Stimulated activated CD8-positive, alpha-beta memory T cell treated with anti-CD3 and anti-CD28 coated beads, Interleukin-4, amount 100 ng/mL, for 24 hours (primary cell): ENCODE measurements around the gene GAS5.
A peak's percentile ranks its signal among the peaks of the same experiment; 100 is the strongest.
"Not testable (repeated sequence)": the region's sequence is repeated elsewhere in the genome, so short reads cannot be mapped to it uniquely, and the experiment has no call there.

Experiments
- DNase-seq: peaks from one replicate; pipeline ENCODE4 v3.0.0-alpha.2; 2020; ENCODE audit warnings: low read depth

Gene GAS5

GRCh38 chr1:173869021-173869359 is 1.2 kb upstream of the GAS5 start:
- DNase-seq: no peak

DNA sequence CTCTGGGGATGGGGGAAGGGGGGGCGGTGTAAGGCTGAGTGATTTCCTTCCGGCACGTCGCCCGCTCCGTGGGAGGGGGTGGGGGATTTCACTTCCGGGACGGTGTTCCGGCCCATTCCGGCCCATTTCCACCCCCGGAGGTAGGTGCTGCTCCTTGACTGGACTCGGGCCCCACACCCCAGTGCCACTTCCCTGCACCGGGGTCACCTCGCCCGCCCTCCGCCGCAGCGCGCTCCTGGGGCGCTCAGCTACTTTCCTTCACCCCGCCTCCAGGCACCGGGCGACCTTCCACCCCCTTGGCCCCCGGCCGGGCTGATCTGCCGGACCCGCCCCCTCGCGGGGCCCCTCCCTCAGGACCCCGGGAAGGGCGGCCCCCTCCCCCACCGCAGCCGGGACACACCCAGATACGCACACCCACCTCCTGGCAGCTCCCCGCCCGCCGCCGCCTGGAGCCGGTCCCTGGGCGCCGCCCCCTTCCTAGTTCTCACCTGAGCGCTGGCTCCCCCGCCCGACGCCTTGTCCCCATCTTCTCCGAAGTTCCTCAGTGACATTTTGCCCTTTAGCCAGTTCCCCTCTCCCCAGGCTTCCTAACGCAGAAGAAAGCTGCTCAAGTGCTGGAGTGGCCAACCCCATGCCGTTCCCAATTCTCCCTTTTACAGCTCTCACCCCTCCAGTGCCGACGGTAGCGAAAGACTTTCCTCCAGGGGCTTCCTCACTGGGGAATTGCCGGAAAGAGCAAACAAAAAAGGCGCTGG is 654 bp upstream of the GAS5 start, which contains the start of gene ZBTB37:
TSS of gene ZBTB37 (plus strand) at position 115 of the 755 bp plus-strand sequence. CDS start 1,846 bp downstream, outside the sequence.
- peak; percentile 89 for DNase-seq

GRCh38 chr1:173867141-173867752 is 542 bp downstream of the GAS5 start:
- no peak for DNase-seq

DNA sequence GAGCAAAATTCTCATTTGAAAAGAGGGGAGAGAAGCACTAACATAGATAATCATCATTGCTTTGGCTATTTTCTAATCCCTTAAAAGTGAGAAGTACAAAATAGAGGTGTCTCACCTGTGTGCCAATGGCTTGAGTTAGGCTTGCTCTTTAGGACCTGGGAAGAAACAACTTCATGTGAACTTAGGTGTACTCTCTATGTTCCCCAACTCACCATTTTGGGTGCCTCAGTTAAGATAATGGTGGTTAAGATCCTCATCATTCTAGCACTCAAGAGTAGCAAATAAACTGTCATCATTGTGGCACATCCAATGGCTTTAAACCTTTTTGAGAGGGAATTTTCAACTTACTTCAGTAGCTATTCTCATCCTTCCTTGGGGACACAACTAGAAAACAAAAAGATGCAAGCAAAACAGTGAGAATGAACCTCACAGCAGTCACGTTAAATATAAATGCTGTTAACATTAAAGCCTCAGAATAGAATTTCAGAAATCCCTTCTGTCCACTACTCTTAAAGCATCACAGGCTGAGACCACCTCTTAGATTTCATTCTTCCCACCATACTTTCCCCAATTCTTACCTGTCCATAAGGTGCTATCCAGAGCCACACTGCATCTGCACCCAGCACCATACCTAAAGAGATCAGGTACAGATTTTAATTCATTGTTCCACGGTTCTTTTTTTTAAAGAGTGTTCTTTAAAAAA is 1.2 kb downstream of the GAS5 start:
- no peak for DNase-seq

GRCh38 chr1:173865468-173866164 is 2.2 kb downstream of the GAS5 start:
- DNase-seq: no peak

DNA sequence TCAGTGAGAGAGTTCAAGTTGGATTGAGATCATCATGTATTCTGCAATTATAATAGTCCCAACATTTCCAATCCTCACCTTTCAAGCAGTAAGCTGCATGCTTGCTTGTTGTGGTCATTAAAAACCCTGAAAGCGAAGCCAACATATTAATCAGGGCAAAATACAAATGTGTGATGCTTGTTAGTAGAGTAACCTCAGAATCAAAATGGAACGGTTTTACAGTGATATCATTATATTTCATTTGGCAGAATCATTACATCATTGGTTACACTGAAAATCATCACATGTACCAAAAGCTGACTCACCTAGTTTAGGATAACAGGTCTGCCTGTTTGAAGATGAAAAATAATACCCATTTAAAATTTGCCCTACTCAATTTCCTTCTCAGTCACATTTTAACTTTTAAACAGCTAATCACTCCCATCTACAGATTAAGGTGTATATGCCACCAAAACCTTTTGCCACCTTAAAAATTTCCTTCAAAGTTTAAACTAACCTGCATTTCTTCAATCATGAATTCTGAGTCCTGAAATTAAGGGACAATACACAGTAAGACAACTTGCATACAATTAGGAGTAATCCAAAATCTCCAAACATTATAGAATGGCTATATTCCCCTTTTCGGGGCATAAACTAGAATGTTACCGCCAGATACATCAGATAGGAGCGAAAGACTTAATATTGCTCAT is 3.5 kb downstream of the GAS5 start:
- DNase-seq: no peak

DNA sequence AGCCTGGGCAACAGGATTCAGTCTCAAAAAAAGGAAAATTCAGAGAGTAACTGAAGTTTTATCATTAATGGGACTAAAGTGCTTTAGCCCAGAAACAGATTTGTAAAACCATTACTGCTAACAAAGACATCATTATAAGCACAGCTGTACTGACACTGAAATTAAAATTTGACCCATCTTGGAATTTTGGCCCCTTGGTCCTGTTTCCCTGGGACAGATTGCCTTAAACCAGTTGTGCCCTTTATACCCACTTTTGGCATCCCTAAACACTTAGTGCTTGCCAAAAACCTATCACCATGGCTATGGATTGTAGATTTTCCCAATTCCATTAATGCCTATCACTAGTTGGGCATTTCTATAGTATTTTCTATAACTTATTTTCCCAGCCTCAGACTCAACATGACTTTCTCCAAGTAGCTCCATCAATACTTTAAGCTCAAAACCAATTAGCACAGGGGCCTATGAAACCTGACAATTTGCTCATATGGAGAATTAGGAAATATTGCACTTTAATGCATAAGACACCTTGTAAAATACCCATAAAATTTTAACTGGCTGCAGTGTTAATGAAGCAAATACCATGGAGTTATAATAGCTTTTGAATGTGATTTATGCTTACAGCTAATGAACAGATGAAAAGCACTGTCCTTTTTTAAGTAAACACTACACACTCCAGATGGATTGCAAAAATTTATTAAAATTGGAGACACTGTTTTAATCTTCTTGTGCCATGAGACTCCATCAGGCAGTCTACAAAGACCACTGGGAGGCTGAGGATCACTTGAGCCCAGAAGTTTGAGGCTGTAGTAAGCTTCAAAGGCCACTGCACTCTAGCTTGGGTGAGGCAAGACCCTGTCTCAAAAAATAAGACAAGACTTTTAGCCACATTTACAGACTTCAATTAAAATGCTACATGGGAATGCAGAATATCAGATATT is 4.3 kb downstream of the GAS5 start:
- no peak for DNase-seq

GRCh38 chr1:173862769-173863223 is 5.0 kb downstream of the GAS5 start:
- no peak for DNase-seq

GRCh38 chr1:173862146-173862768 is 5.5 kb downstream of the GAS5 start:
- DNase-seq: peak; percentile 14

- DNase-seq: peak; percentile 26
Measured at GRCh38 chr1:173861731-173862145, 6.1 kb downstream of the GAS5 start.

- DNase-seq: no peak
Measured at GRCh38 chr1:173860065-173860464, 7.7 kb downstream of the GAS5 start.

GRCh38 chr1:173859547-173859946 is 8.2 kb downstream of the GAS5 start:
- DNase-seq: not testable (repeated sequence)

- no peak for DNase-seq
Measured at GRCh38 chr1:173857363-173857917, 10.3 kb downstream of the GAS5 start.

DNA sequence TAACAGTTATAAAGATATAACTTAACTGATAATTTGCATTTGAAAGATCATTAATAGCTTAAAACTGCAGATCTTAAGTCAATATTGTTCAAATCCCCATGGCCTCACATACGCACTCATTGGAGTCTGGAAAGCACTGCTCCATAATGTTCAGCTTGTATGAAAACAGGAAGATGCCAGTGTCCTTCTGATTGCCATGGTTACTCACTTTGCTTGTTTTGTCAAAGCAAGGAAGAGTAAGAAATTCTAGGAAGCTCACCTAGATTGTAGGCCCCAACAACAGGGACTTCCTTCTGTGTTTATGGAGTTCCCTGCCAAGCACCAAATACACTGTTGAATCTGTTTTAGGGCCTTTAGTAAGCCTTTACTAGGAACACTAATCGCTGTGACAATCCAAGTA is 10.9 kb downstream of the GAS5 start:
- DNase-seq: no peak

- no peak for DNase-seq
Measured at GRCh38 chr1:173856014-173856413, 11.8 kb downstream of the GAS5 start.

- DNase-seq: no peak
Measured at GRCh38 chr1:173853074-173853473, 14.7 kb downstream of the GAS5 start.

DNA sequence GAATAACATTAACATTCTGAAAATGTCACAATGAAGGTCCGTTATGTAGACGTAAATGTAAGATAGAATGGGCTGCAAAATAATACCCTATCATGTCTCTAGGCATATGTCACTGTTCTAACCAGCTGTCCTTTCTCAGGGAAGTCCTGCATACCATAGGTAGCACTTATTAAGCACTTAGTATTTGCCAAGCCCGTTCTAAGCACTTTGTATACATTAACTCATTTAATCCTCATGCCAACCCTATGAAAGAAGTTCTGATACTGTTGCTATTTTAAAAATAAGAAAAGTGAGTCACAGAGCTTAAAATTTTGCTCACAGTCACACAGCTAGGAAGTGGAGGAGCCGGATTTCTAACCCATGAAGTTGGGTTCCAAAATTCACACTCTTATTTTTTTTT is 15.7 kb downstream of the GAS5 start:
- DNase-seq: no peak

DNA sequence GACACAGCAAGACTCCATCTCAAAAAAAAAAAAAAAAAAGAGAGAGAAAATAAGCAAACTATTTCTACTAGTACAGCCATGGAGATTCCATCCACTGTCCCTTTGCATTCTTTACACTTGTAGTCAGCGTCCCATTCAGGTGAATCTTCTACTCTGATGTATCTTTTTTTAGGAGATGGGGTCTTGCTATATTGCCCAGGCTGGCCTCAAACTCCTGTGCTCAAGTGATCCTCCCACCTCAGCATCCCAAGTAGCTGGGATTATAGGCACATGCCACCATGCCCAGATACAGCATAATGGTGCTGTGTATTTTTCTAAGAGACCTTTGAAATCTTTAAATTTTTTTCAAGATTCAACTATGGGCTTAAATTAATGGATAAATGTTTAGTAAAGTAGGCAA is 35.0 kb downstream of the GAS5 start:
- DNase-seq: no peak

DNA sequence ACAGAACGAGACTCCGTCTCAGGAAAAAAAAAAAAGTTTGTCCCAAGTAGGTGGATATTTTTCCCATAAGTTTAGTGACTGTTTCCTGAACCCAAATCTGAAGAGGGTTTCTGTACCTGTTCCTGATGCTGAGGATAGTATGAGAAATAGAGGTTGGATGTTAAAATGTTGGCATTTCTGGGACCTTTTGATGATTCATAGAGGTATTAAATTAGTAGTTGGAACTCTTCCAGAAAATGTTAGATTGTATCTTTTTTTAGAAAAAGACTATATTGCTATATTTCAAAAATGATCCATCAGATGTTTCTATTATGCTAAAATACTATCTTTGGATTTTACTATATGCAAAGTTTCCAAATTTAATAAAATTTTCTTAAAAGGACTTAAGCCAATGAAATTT is 40.2 kb downstream of the GAS5 start:
- no peak for DNase-seq
